WTC11 (cell line): ENCODE measurements around the gene ZBTB21. TPM values are rescaled to one million over a fixed set of nuclear protein-coding genes. Genes with fewer than 3 reads are reported as not detected.

Experiments used
- ATAC-seq: fragments of 200-7000 bp; cut with Tn5 transposase; 2 replicates; pipeline ENCODE4 v1.10.0; 2021; ENCODE audit warnings: mild to moderate bottlenecking, moderate library complexity
- CTCF ChIA-PET: fragments of 300-600 bp; sonication (Branson Sonifier 250); formaldehyde crosslinking; loops from one replicate; lab custom pipeline; 2021; ENCODE audit warnings: antibody characterized with exemption; lab: Charles Lee
- POLR2A ChIA-PET: fragments of 350-600 bp; sonication (Branson Sonifier 250); formaldehyde crosslinking; loops from one replicate; lab custom pipeline; 2021; ENCODE audit warnings: antibody characterized with exemption; lab: Charles Lee
- DNase-seq: peaks from one replicate; pipeline ENCODE4 v3.0.0; 2021; ENCODE audit warnings: low spot score
- H3K27ac Mint-ChIP-seq: 2 replicates; pipeline ENCODE4 v1.8.0; 2021; ENCODE audit warnings: mixed read lengths
- H3K27me3 Mint-ChIP-seq: 2 replicates; pipeline ENCODE4 v1.8.0; 2021; ENCODE audit warnings: low read depth, mild to moderate bottlenecking, moderate library complexity, mixed read lengths
- H3K36me3 Mint-ChIP-seq: 2 replicates; pipeline ENCODE4 v1.8.0; 2021; ENCODE audit warnings: mixed read lengths
- H3K4me1 Mint-ChIP-seq: 2 replicates; pipeline ENCODE4 v1.8.0; 2022; ENCODE audit warnings: mixed read lengths
- H3K4me3 Mint-ChIP-seq: 2 replicates; pipeline ENCODE4 v1.8.0; 2021; ENCODE audit warnings: mild to moderate bottlenecking, moderate library complexity, mixed read lengths
- H3K9me3 Mint-ChIP-seq: 2 replicates; pipeline ENCODE4 v1.8.0; 2021; ENCODE audit warnings: mixed read lengths
- ATF1 ChIP-seq: sonication (generic); formaldehyde crosslinking; IDR thresholded peaks from 2 replicates; pipeline ENCODE4 v1.8.1; 2023; ENCODE audit warnings: mild to moderate bottlenecking, moderate library complexity, missing genetic modification reagents
- ATF3 ChIP-seq: sonication (generic); formaldehyde crosslinking; conservative IDR thresholded peaks from 2 replicates; pipeline ENCODE4 v1.8.1; 2022; ENCODE audit warnings: mild to moderate bottlenecking, missing genetic modification reagents
- ELF4 ChIP-seq: sonication (generic); formaldehyde crosslinking; IDR thresholded peaks from 2 replicates; pipeline ENCODE4 v1.8.1; 2022; ENCODE audit warnings: low read depth, mild to moderate bottlenecking, moderate library complexity, missing genetic modification reagents
- ERG ChIP-seq: fragments of 250-450 bp; sonication (Bioruptor Pico); IDR thresholded peaks from 2 replicates; pipeline ENCODE4 v1.8.0; 2021; ENCODE audit warnings: mild to moderate bottlenecking
- ETV6 ChIP-seq: sonication (generic); formaldehyde crosslinking; IDR thresholded peaks from 2 replicates; pipeline ENCODE4 v1.8.1; 2022; ENCODE audit warnings: mild to moderate bottlenecking, missing genetic modification reagents
- FOXJ3 ChIP-seq: sonication (generic); formaldehyde crosslinking; IDR thresholded peaks from 2 replicates; pipeline ENCODE4 v1.9.0; 2021; ENCODE audit warnings: missing genetic modification reagents, mild to moderate bottlenecking, borderline replicate concordance
- GRHL2 ChIP-seq: fragments of 250-450 bp; sonication (Bioruptor Pico); IDR thresholded peaks from 2 replicates; pipeline ENCODE4 v1.8.0; 2022; ENCODE audit warnings: mild to moderate bottlenecking, moderate library complexity; ENCODE audit not compliant: insufficient replicate concordance, severe bottlenecking
- GTF2I ChIP-seq: fragments of 250-450 bp; sonication (Bioruptor Pico); conservative IDR thresholded peaks from 2 replicates; pipeline ENCODE4 v1.4.0; 2021; ENCODE audit warnings: mild to moderate bottlenecking
- IRF2 ChIP-seq: sonication (generic); formaldehyde crosslinking; IDR thresholded peaks from 2 replicates; pipeline ENCODE4 v1.8.0; 2022; ENCODE audit warnings: low read depth, missing genetic modification reagents, borderline replicate concordance
- JUN ChIP-seq: sonication (generic); formaldehyde crosslinking; IDR thresholded peaks from 2 replicates; pipeline ENCODE4 v1.8.0; 2023; ENCODE audit warnings: mild to moderate bottlenecking, missing genetic modification reagents
- MYBL2 ChIP-seq: sonication (generic); formaldehyde crosslinking; IDR thresholded peaks from 2 replicates; pipeline ENCODE4 v1.8.1; 2023; ENCODE audit warnings: mild to moderate bottlenecking, moderate library complexity, missing genetic modification reagents
- NR2C2 ChIP-seq: sonication (generic); formaldehyde crosslinking; IDR thresholded peaks from 2 replicates; pipeline ENCODE4 v1.8.0; 2022; ENCODE audit warnings: mild to moderate bottlenecking, missing genetic modification reagents
- OVOL2 ChIP-seq: fragments of 250-450 bp; sonication (Bioruptor Pico); IDR thresholded peaks from 2 replicates; pipeline ENCODE4 v1.9.0; 2021; ENCODE audit warnings: mild to moderate bottlenecking, borderline replicate concordance
- RELA ChIP-seq: sonication (generic); formaldehyde crosslinking; IDR thresholded peaks from 2 replicates; pipeline ENCODE4 v1.8.1; 2022; ENCODE audit warnings: missing genetic modification reagents, mild to moderate bottlenecking, borderline replicate concordance
- SMAD3 ChIP-seq: sonication (generic); formaldehyde crosslinking; IDR thresholded peaks from 2 replicates; pipeline ENCODE4 v1.8.0; 2022; ENCODE audit warnings: missing genetic modification reagents, mild to moderate bottlenecking, borderline replicate concordance
- TCF7 ChIP-seq: sonication (generic); formaldehyde crosslinking; IDR thresholded peaks from 2 replicates; pipeline ENCODE4 v1.8.0; 2022; ENCODE audit warnings: mild to moderate bottlenecking, low read depth, missing genetic modification reagents, moderate library complexity
- TP53 ChIP-seq: sonication (generic); formaldehyde crosslinking; IDR thresholded peaks from 2 replicates; pipeline ENCODE4 v1.8.1; 2023; ENCODE audit warnings: mild to moderate bottlenecking, missing genetic modification reagents
- USF2 ChIP-seq: sonication (generic); formaldehyde crosslinking; IDR thresholded peaks from 2 replicates; pipeline ENCODE4 v1.8.1; 2023; ENCODE audit warnings: mild to moderate bottlenecking, missing genetic modification reagents, moderate library complexity
- ZMAT4 ChIP-seq: fragments of 250-450 bp; sonication (Bioruptor Pico); IDR thresholded peaks from 2 replicates; pipeline ENCODE4 v1.9.0; 2021; ENCODE audit warnings: mild to moderate bottlenecking
- ZNF138 ChIP-seq: sonication (generic); formaldehyde crosslinking; conservative IDR thresholded peaks from 2 replicates; pipeline ENCODE4 v1.8.1; 2022; ENCODE audit warnings: mild to moderate bottlenecking, moderate library complexity, missing genetic modification reagents
- ZNF219 ChIP-seq: sonication (generic); formaldehyde crosslinking; IDR thresholded peaks from 2 replicates; pipeline ENCODE4 v1.8.0; 2023; ENCODE audit warnings: missing genetic modification reagents, mild to moderate bottlenecking, borderline replicate concordance
- ZNF263 ChIP-seq: sonication (generic); formaldehyde crosslinking; IDR thresholded peaks from 2 replicates; pipeline ENCODE4 v1.8.1; 2022; ENCODE audit warnings: low read depth, mild to moderate bottlenecking, moderate library complexity, missing genetic modification reagents
- ZNF416 ChIP-seq: fragments of 250-450 bp; sonication (Bioruptor Pico); IDR thresholded peaks from 2 replicates; pipeline ENCODE4 v1.9.0; 2021; ENCODE audit warnings: mild to moderate bottlenecking, inconsistent platforms
- total RNA-seq: library from RNA; stranded (reverse); gene quantifications from 3 replicates; pipeline ENCODE4 v1.2.3, GENCODE V29; 2021
- TF ChIP-seq, protein P1 (sequence below): sonication (generic); formaldehyde crosslinking; IDR thresholded peaks from 2 replicates; pipeline ENCODE4 v1.8.0; 2022; ENCODE audit warnings: missing genetic modification reagents
- TF ChIP-seq, protein P2 (sequence below): sonication (generic); formaldehyde crosslinking; IDR thresholded peaks from 2 replicates; pipeline ENCODE4 v1.8.0; 2023; ENCODE audit warnings: missing genetic modification reagents, mild to moderate bottlenecking, borderline replicate concordance

Gene ZBTB21
- total RNA-seq, 1 experiment from 2014 or later = 13.8 TPM

DNA sequence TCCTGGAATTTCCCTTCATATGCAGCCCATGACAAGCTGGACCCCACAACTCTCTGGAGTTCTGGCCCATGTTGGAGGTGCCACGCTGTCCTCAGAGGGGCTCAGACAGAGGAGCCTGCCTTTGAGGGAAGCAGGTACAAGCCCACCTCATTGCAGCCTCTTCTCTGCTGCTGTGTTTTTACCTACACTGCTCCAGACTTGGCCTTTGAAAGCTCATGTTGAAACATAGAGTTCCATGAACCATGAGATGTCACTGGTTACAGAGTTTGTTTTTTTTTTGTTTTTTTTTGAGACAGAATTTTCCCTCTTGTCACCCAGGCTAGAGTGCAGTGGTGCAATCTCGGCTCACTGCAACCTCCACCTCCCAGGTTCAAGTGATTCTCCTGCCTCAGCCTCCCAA, 22.1 kb upstream of the ZBTB21 start:
- Mint-ChIP-seq H3K36me3 (no peaks in the 10 kb centered on the region), H3K9me3 (peaks cover 16% of the 10 kb centered on the region), H3K4me1 (no peaks in the 10 kb centered on the region), H3K27me3 (no peaks in the 10 kb centered on the region), H3K4me3 (no peak overlapping the region), H3K27ac (no peak overlapping the region)
- CTCF ChIA-PET = interaction anchor here (0.9 to 1.3 kb wide), 3 partner anchors 26 to 85 kb away, joined by 3 read pairs; no protein-coding TSS in a partner anchor
- POLR2A ChIA-PET = interaction anchor here (1.1 kb wide), 1 partner anchor 17 kb away, joined by 3 read pairs; no protein-coding TSS in a partner anchor
- TF ChIP-seq RELA (CRISPR knock-in tag) (no peak), TCF7 (CRISPR knock-in tag) (no peak), ZNF138 (CRISPR knock-in tag) (no peak), SMAD3 (no peak), USF2 (CRISPR knock-in tag) (no peak), ETV6 (CRISPR knock-in tag) (no peak), ZNF263 (CRISPR knock-in tag) (no peak), JUN (CRISPR knock-in tag) (no peak), ZNF219 (no peak), ELF4 (CRISPR knock-in tag) (no peak), ERG (no peak), ZNF416 (CRISPR knock-in tag) (no peak), ATF3 (CRISPR knock-in tag) (no peak), FOXJ3 (CRISPR knock-in tag) (no peak), OVOL2 (no peak), NR2C2 (CRISPR knock-in tag) (no peak)
- ATAC-seq (no peak), DNase-seq (no peak)

GRCh38 chr21:42031816-42032215, 21.7 kb upstream of the ZBTB21 start:
- TF ChIP-seq GRHL2 (no peak), IRF2 (CRISPR knock-in tag) (no peak), ZNF416 (CRISPR knock-in tag) (no peak), TP53 (CRISPR knock-in tag) (no peak), ZMAT4 (no peak), GTF2I (CRISPR knock-in tag) (no peak), ATF1 (CRISPR knock-in tag) (no peak), MYBL2 (CRISPR knock-in tag) (no peak)
- TF ChIP-seq, protein P1, sequence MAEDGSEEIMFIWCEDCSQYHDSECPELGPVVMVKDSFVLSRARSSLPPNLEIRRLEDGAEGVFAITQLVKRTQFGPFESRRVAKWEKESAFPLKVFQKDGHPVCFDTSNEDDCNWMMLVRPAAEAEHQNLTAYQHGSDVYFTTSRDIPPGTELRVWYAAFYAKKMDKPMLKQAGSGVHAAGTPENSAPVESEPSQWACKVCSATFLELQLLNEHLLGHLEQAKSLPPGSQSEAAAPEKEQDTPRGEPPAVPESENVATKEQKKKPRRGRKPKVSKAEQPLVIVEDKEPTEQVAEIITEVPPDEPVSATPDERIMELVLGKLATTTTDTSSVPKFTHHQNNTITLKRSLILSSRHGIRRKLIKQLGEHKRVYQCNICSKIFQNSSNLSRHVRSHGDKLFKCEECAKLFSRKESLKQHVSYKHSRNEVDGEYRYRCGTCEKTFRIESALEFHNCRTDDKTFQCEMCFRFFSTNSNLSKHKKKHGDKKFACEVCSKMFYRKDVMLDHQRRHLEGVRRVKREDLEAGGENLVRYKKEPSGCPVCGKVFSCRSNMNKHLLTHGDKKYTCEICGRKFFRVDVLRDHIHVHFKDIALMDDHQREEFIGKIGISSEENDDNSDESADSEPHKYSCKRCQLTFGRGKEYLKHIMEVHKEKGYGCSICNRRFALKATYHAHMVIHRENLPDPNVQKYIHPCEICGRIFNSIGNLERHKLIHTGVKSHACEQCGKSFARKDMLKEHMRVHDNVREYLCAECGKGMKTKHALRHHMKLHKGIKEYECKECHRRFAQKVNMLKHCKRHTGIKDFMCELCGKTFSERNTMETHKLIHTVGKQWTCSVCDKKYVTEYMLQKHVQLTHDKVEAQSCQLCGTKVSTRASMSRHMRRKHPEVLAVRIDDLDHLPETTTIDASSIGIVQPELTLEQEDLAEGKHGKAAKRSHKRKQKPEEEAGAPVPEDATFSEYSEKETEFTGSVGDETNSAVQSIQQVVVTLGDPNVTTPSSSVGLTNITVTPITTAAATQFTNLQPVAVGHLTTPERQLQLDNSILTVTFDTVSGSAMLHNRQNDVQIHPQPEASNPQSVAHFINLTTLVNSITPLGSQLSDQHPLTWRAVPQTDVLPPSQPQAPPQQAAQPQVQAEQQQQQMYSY (CRISPR knock-in tag) = no peak
- TF ChIP-seq, protein P2, sequence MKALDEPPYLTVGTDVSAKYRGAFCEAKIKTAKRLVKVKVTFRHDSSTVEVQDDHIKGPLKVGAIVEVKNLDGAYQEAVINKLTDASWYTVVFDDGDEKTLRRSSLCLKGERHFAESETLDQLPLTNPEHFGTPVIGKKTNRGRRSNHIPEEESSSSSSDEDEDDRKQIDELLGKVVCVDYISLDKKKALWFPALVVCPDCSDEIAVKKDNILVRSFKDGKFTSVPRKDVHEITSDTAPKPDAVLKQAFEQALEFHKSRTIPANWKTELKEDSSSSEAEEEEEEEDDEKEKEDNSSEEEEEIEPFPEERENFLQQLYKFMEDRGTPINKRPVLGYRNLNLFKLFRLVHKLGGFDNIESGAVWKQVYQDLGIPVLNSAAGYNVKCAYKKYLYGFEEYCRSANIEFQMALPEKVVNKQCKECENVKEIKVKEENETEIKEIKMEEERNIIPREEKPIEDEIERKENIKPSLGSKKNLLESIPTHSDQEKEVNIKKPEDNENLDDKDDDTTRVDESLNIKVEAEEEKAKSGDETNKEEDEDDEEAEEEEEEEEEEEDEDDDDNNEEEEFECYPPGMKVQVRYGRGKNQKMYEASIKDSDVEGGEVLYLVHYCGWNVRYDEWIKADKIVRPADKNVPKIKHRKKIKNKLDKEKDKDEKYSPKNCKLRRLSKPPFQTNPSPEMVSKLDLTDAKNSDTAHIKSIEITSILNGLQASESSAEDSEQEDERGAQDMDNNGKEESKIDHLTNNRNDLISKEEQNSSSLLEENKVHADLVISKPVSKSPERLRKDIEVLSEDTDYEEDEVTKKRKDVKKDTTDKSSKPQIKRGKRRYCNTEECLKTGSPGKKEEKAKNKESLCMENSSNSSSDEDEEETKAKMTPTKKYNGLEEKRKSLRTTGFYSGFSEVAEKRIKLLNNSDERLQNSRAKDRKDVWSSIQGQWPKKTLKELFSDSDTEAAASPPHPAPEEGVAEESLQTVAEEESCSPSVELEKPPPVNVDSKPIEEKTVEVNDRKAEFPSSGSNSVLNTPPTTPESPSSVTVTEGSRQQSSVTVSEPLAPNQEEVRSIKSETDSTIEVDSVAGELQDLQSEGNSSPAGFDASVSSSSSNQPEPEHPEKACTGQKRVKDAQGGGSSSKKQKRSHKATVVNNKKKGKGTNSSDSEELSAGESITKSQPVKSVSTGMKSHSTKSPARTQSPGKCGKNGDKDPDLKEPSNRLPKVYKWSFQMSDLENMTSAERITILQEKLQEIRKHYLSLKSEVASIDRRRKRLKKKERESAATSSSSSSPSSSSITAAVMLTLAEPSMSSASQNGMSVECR = no peak
- ATAC-seq (no peak), DNase-seq (no peak)
- Mint-ChIP-seq H3K36me3 (no peaks in the 10 kb centered on the region), H3K4me3 (no peak overlapping the region), H3K27ac (no peak overlapping the region), H3K4me1 (no peaks in the 10 kb centered on the region), H3K9me3 (peaks cover 16% of the 10 kb centered on the region), H3K27me3 (no peaks in the 10 kb centered on the region)
- ChIA-PET CTCF (interaction anchor here (1.0 to 1.3 kb wide), 2 partner anchors 26 to 76 kb away, joined by 3 read pairs; no protein-coding TSS in a partner anchor), POLR2A (interaction anchor here (1.1 kb wide), 1 partner anchor 17 kb away, joined by 3 read pairs; no protein-coding TSS in a partner anchor)
